CD8-positive, alpha-beta memory T cell (primary cell): ENCODE measurements around the gene SASH3. TPM values are rescaled to one million over a fixed set of nuclear protein-coding genes. Genes with fewer than 3 reads are reported as not detected.

Experiments used
- CTCF ChIA-PET: fragments of 350-600 bp; sonication (Branson Sonifier 250); formaldehyde crosslinking; loops from one replicate; lab custom pipeline; 2021; ENCODE audit warnings: antibody characterized with exemption; lab: Charles Lee
- POLR2A ChIA-PET: fragments of 350-600 bp; sonication (Branson Sonifier 250); formaldehyde crosslinking; loops from one replicate; lab custom pipeline; 2021; ENCODE audit warnings: antibody characterized with exemption; lab: Charles Lee
- DNase-seq, 5 donors: peaks; one replicate each; pipeline versions ENCODE4 v3.0.0 to v3.0.0-alpha.2; 2020 to 2022; ENCODE audit warnings: mixed read lengths in 1 of 5
- H3K27ac ChIP-seq: one replicate; pipeline ENCODE4 v1.7.0; 2013; ENCODE audit warnings: low read depth, mild to moderate bottlenecking, low read length, moderate library complexity
- H3K27me3 ChIP-seq: 2 replicates; pipeline ENCODE4 v1.7.0; 2013; ENCODE audit warnings: low read length, mild to moderate bottlenecking; ENCODE audit not compliant: insufficient read depth, poor library complexity, severe bottlenecking
- H3K36me3 ChIP-seq: 2 replicates; pipeline ENCODE4 v1.7.0; 2013; ENCODE audit warnings: mild to moderate bottlenecking, low read length, moderate library complexity; ENCODE audit not compliant: insufficient read depth
- H3K4me1 ChIP-seq: 2 replicates; pipeline ENCODE4 v1.7.0; 2013; ENCODE audit warnings: mild to moderate bottlenecking, low read length, moderate library complexity; ENCODE audit not compliant: insufficient read depth
- H3K4me3 ChIP-seq: 2 replicates; pipeline ENCODE4 v1.7.0; 2013; ENCODE audit warnings: mild to moderate bottlenecking, low read length
- H3K9me3 ChIP-seq: 2 replicates; pipeline ENCODE4 v1.7.0; 2013; ENCODE audit warnings: mild to moderate bottlenecking, low read length
- H3K27ac Mint-ChIP-seq, 8 donors: one replicate each; pipeline ENCODE4 v1.8.0; 2020 to 2021; ENCODE audit warnings: mixed read lengths in 8 of 8, mild to moderate bottlenecking in 6 of 8, inconsistent platforms in 3 of 8, moderate library complexity in 3 of 8
- H3K27me3 Mint-ChIP-seq, 2 donors: one replicate each; pipeline ENCODE4 v1.8.0; 2020 to 2021; ENCODE audit warnings: mixed read lengths in 2 of 2, mild to moderate bottlenecking in 1 of 2, moderate library complexity in 1 of 2
- H3K36me3 Mint-ChIP-seq, 3 donors: one replicate each; pipeline ENCODE4 v1.8.0; 2020 to 2021; ENCODE audit warnings: mixed read lengths in 3 of 3, inconsistent platforms in 1 of 3, mild to moderate bottlenecking in 1 of 3
- H3K4me1 Mint-ChIP-seq, 3 donors: one replicate each; pipeline ENCODE4 v1.8.0; 2020 to 2021; ENCODE audit warnings: mixed read lengths in 3 of 3, inconsistent platforms in 1 of 3, mild to moderate bottlenecking in 1 of 3
- H3K4me3 Mint-ChIP-seq, 7 donors: one replicate each; pipeline ENCODE4 v1.8.0; 2020 to 2021; ENCODE audit warnings: mixed read lengths in 7 of 7, mild to moderate bottlenecking in 6 of 7, moderate library complexity in 4 of 7, inconsistent platforms in 2 of 7
- H3K9me3 Mint-ChIP-seq, 5 donors: one replicate each; pipeline ENCODE4 v1.8.0; 2020 to 2022; ENCODE audit warnings: mixed read lengths in 5 of 5, mild to moderate bottlenecking in 3 of 5, moderate library complexity in 2 of 5, inconsistent platforms in 1 of 5
- polyA plus RNA-seq: library from polyadenylated mRNA; unstranded; fragments of 300-500 nt; fragmentation: Illumina TruSeq; gene quantifications from one replicate; pipeline ENCODE4 v1.2.3, GENCODE V29; 2021
- total RNA-seq, 2 experiments: library from RNA; stranded (reverse); gene quantifications; one replicate each; pipeline ENCODE4 v1.2.3, GENCODE V29; 2021

The SASH3 gene
- total and polyA plus RNA-seq, 3 experiments from 2014 or later: 140 to 296 (median 147) TPM

DNA sequence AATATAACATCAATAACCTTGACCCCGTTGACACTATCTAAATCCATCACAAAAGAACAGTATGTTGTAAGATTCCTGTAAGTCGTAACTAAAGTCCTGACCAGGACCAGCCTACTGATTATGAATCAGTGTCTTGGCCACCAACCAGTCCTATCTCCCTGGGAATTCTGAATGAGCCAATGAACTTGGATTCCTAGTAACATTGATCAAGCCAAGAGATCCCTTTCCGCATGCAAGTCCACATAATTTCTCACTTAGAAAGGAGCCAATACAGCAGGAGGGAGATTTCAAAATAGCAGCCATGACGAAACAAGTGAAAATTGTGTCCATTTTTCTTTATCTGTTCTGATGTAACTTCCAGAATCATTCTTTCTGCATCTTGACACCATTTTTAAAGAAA lies 31.4 kb upstream of the SASH3 start:
- H3K9me3 ChIP-seq: no peaks in the 10 kb centered on the region
- ChIA-PET POLR2A (no interaction called here), CTCF (no interaction called here)
- H3K27ac ChIP-seq: no peak overlapping the region
- Mint-ChIP-seq H3K4me3 (no peak overlapping the region), H3K36me3 (no peaks in the 10 kb centered on the region), H3K27ac (no peak overlapping the region), H3K27me3 (peaks cover 0 to 4% of the 10 kb centered on the region in 2 donors), H3K9me3 (no peaks in the 10 kb centered on the region), H3K4me1 (peaks cover 24 to 32% (median 30%) of the 10 kb centered on the region in 3 donors)
- H3K36me3 ChIP-seq: no peaks in the 10 kb centered on the region
- no peaks in the 10 kb centered on the region for H3K27me3 ChIP-seq
- H3K4me3 ChIP-seq: no peak overlapping the region
- peaks cover 27% of the 10 kb centered on the region for H3K4me1 ChIP-seq
- no peak for DNase-seq

DNA sequence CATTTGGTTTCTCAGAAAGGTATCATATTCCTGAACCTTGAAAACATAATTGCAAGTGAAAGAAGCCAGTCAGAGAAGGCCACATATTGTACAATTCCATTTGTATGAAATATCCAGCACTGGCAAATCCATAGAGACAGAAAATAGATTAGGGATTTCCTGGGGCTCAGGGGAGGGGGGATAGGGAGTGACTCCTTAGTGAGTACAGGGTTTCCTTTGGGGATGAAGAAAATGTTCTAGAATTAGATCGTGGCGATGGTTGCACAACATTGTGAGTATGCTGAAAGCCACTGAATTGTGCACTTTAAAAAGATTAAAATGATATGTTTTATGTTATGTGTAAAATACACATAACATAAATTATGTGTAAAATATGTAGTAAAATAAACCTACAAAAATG lies 30.7 kb upstream of the SASH3 start:
- H3K4me3 ChIP-seq: no peak overlapping the region
- ChIA-PET CTCF (no interaction called here), POLR2A (no interaction called here)
- H3K4me1 Mint-ChIP-seq: peaks cover 18 to 30% (median 28%) of the 10 kb centered on the region in 3 donors
- no peak overlapping the region for H3K27ac Mint-ChIP-seq
- peaks cover 20% of the 10 kb centered on the region for H3K4me1 ChIP-seq
- H3K36me3 ChIP-seq: no peaks in the 10 kb centered on the region
- H3K9me3 Mint-ChIP-seq: no peaks in the 10 kb centered on the region
- no peaks in the 10 kb centered on the region for H3K9me3 ChIP-seq
- H3K27me3 Mint-ChIP-seq: peaks cover 0 to 4% of the 10 kb centered on the region in 2 donors
- no peak for DNase-seq
- no peak overlapping the region for H3K27ac ChIP-seq
- H3K27me3 ChIP-seq: no peaks in the 10 kb centered on the region
- H3K4me3 Mint-ChIP-seq: no peak overlapping the region
- H3K36me3 Mint-ChIP-seq: no peaks in the 10 kb centered on the region

DNA sequence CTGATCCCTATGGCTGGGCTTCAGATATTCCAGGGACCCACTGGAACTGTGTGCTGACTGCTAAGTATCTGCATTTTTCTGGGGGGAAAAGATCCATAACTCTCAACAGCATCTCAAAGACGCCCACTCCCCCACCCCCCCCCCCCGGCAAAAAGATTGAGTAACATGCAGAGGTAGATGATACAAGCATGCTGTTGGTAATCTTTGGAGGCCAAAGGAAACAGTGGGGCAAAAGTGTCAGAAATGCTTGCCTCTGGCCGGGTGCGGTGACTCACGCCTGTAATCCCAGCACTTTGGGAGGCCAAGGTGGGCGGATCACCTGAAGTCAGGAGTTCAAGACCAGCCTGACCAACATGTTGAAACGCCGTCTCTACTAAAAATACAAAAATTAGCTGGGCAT lies 28.8 kb upstream of the SASH3 start:
- Histone ChIP-seq H3K4me1 (peaks cover 20% of the 10 kb centered on the region), H3K9me3 (no peaks in the 10 kb centered on the region), H3K27ac (no peak overlapping the region), H3K27me3 (no peaks in the 10 kb centered on the region), H3K4me3 (no peak overlapping the region), H3K36me3 (no peaks in the 10 kb centered on the region)
- no peaks in the 10 kb centered on the region for H3K36me3 Mint-ChIP-seq
- ChIA-PET POLR2A (no interaction called here), CTCF (interaction anchor here (1.3 kb wide), 1 partner anchor 26 kb away, joined by 3 read pairs; no protein-coding TSS in a partner anchor)
- DNase-seq: no peak
- H3K9me3 Mint-ChIP-seq: no peaks in the 10 kb centered on the region
- H3K4me1 Mint-ChIP-seq: peaks cover 19 to 30% (median 28%) of the 10 kb centered on the region in 3 donors
- H3K27me3 Mint-ChIP-seq: peaks cover 0 to 6% of the 10 kb centered on the region in 2 donors
- H3K4me3 Mint-ChIP-seq: no peak overlapping the region
- H3K27ac Mint-ChIP-seq: no peak overlapping the region

DNA sequence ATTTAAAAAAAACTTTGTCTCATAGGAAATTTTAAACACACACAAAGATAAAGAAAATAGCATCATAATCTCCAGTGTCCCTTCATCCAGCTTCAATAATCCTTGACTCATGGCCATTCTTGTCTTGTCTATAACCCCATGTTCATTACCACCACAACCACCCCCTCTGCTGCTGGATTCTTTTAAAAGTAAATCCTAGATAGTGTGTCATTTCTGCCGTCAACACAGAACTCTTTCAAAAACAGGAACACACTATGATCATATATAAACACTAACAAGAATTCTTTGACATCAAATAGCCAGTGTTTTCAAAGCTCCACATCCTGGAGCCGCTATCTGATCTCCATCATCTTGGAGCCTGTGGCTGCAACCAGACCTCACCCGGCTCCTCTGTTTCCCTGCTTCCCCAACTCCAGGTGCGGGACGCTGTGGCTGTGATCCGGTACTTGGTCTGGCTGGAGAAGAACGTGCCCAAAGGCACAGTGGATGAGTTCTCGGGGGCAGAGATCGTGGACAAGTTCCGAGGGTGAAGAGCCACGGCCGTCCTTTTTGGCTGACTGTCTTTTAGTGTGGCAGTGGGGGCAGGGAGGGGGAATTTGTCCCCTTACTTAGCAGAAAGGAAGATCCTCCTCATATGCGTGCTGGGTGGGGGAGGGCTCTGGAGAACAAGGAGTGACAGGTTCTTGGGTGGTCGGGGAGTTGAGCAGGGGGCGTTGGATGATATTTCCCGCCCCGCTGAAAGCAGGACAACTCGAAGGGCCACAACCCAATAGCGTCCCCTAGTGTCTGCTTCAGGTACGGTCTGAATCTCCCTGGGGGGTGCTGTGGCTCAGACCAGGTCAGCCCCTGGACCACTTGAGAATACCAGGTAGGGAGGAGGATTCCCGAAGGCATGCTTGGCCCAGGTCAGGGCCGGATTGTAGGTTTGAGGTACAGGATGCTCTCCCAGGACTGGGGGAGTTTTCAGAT lies 25.4 kb upstream of the SASH3 start:
- Mint-ChIP-seq H3K4me3 (peak overlapping the region in 2 of 7 donors; percentile 52 to 85), H3K36me3 (no peaks in the 10 kb centered on the region), H3K27ac (peak overlapping the region in 2 of 8 donors; percentile 47 to 88), H3K9me3 (no peaks in the 10 kb centered on the region), H3K27me3 (peaks cover 0 to 3% of the 10 kb centered on the region in 2 donors), H3K4me1 (peaks cover 45 to 59% (median 56%) of the 10 kb centered on the region in 3 donors)
- ChIA-PET CTCF (interaction anchor here (0.6 to 1.4 kb wide), 3 partner anchors 14 to 69 kb away, joined by 3 to 4 read pairs (median 3); no protein-coding TSS in a partner anchor), POLR2A (interaction anchor here (1.3 to 2.4 kb wide), 2 partner anchors 26 to 33 kb away, joined by 3 to 17 read pairs; partner anchors contain the start of gene SASH3)
- H3K36me3 ChIP-seq: no peaks in the 10 kb centered on the region
- no peak overlapping the region for H3K4me3 ChIP-seq
- H3K27me3 ChIP-seq: no peaks in the 10 kb centered on the region
- no peak for DNase-seq
- H3K9me3 ChIP-seq: no peaks in the 10 kb centered on the region
- no peak overlapping the region for H3K27ac ChIP-seq
- H3K4me1 ChIP-seq: peaks cover 49% of the 10 kb centered on the region

DNA sequence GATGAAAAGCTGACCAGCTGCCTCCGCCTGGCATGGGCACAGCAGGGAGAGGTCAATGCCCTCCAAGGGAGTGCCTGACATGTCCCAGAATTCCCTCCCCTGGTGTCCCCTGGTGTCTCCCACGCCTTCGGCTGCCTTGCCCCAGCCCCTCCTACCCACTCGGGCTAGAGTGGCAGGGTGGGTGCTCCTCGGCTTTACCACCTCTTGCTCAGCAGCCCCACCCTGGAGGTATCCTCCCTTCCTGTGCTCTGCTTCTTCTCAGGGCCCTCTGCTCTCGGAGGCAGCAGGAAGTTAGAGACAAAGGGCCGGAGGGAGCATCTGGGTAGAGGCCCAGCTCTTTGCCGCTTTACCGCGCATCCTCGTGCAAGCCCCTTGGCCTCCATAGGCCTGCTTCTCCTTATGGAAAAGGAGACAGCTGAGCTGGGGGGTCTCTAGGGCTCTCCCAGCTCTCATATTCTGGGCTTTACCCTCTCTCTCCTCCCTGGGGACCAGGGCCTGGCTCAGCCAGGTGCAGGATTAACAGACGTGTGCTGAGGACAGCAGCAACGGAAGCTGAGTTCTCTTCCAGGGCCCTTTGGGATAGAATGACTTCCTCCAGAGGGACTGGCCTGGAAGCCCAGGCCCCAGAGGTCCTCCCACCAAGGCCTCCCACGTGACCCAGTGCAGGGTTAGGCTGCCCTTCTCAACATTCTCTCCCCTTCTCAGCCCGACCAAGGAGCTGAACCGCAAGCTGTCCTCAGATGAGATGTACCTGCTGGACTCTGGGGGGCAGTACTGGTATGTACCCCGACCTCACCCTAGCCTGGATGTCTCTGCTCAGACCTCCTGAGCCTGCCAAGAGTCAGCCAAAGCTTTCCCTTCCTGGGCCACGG lies 23.7 kb upstream of the SASH3 start:
- H3K36me3 Mint-ChIP-seq: peaks cover 0 to 1% (median 0%) of the 10 kb centered on the region in 3 donors
- Histone ChIP-seq H3K4me1 (peaks cover 66% of the 10 kb centered on the region), H3K27ac (peak overlapping the region; percentile 9), H3K9me3 (no peaks in the 10 kb centered on the region), H3K36me3 (no peaks in the 10 kb centered on the region), H3K27me3 (no peaks in the 10 kb centered on the region), H3K4me3 (peak overlapping the region; percentile 37)
- POLR2A ChIA-PET: interaction anchor here (0.5 to 2.4 kb wide), 9 partner anchors 11 to 41 kb away, joined by 3 to 17 read pairs (median 3); partner anchors contain the start of gene SASH3
- H3K4me1 Mint-ChIP-seq: peaks cover 62 to 76% (median 72%) of the 10 kb centered on the region in 3 donors
- H3K27ac Mint-ChIP-seq: peak overlapping the region; percentile 41 to 93 (median 82)
- CTCF ChIA-PET: interaction anchor here (0.8 to 2.0 kb wide), 17 partner anchors 10 to 118 kb away, joined by 3 to 10 read pairs (median 5); partner anchors contain the start of gene SASH3
- H3K27me3 Mint-ChIP-seq: peaks cover 0 to 3% of the 10 kb centered on the region in 2 donors
- H3K4me3 Mint-ChIP-seq: peak overlapping the region; percentile 57 to 87 (median 71)
- H3K9me3 Mint-ChIP-seq: no peaks in the 10 kb centered on the region
- DNase-seq: peak in 3 of 5 donors; percentile 29 to 58 (median 41)

DNA sequence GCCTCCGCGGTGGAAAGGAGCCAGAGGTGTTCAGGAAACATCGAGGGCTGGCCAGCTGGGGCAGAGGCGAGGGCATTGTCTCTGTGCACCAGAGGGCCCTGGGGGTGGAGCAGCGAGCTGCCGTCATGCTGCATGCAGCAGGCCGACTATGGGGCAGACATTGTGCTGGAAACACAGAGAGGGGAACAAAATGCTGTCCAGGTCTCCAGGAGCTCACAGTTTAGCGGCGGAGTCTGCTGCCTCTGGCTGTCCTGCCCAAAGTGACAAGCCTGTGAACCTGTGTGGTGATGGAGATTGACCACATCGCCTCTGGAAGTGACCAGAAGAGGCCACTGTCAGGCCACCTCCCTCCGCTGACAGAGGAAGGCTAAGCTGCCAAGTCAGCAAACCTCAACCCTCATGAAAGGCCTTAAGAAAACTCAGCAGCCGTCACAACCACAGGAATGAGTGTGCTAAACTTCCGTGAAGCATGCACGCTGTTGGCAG lies 20.1 kb upstream of the SASH3 start:
- peaks cover 0 to 1% (median 0%) of the 10 kb centered on the region in 3 donors for H3K36me3 Mint-ChIP-seq

DNA sequence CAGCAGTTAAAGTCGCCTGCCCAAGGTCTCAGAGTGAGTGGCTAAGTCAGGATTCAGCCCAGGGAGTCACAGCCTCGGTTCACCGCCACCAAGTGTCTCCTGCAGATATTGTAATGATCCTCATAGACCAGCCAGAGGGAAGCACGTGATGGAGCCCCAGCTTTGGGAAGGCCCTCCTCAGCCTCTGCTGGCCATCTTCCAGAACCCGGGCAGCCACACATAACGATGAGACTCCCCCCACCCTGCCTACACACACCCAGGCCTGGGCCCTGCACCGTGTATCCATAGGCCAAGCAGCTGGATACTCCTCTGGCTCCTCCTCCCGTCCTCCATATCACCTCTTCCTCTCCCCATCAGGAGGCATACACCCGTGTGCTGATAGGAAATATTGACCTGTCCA lies 19.6 kb upstream of the SASH3 start:
- Mint-ChIP-seq H3K27me3 (peaks cover 0 to 2% of the 10 kb centered on the region in 2 donors), H3K4me1 (peaks cover 58 to 73% (median 68%) of the 10 kb centered on the region in 3 donors), H3K4me3 (peak overlapping the region; percentile 30 to 75 (median 49)), H3K36me3 (peaks cover 0 to 1% (median 0%) of the 10 kb centered on the region in 3 donors), H3K9me3 (no peaks in the 10 kb centered on the region), H3K27ac (peak overlapping the region in 7 of 8 donors; percentile 68 to 94 (median 88))
- no peak for DNase-seq
- peaks cover 66% of the 10 kb centered on the region for H3K4me1 ChIP-seq
- ChIA-PET POLR2A (interaction anchor here (0.8 to 3.4 kb wide), 7 partner anchors 9 to 39 kb away, joined by 3 to 27 read pairs (median 5); partner anchors contain the start of gene SASH3), CTCF (interaction anchor here (1.0 to 2.9 kb wide), 13 partner anchors 8 to 82 kb away, joined by 3 to 36 read pairs (median 5); partner anchors contain the start of gene SASH3)
- H3K9me3 ChIP-seq: no peaks in the 10 kb centered on the region
- no peaks in the 10 kb centered on the region for H3K27me3 ChIP-seq
- no peaks in the 10 kb centered on the region for H3K36me3 ChIP-seq
- no peak overlapping the region for H3K4me3 ChIP-seq
- no peak overlapping the region for H3K27ac ChIP-seq

More for the DNA sequence above, 20.1 kb upstream of the SASH3 start:
- POLR2A ChIA-PET: interaction anchor here (0.8 to 3.4 kb wide), 7 partner anchors 9 to 39 kb away, joined by 3 to 27 read pairs (median 5); partner anchors contain the start of gene SASH3
- Histone ChIP-seq H3K9me3 (no peaks in the 10 kb centered on the region), H3K27ac (peak overlapping the region; percentile 31), H3K27me3 (no peaks in the 10 kb centered on the region), H3K36me3 (no peaks in the 10 kb centered on the region), H3K4me1 (peaks cover 72% of the 10 kb centered on the region), H3K4me3 (no peak overlapping the region)
- H3K4me1 Mint-ChIP-seq: peaks cover 63 to 79% (median 73%) of the 10 kb centered on the region in 3 donors
- CTCF ChIA-PET: interaction anchor here (1.0 to 2.9 kb wide), 14 partner anchors 9 to 82 kb away, joined by 3 to 36 read pairs (median 6); partner anchors contain the start of gene SASH3
- peak overlapping the region; percentile 30 to 75 (median 49) for H3K4me3 Mint-ChIP-seq
- DNase-seq: peak in 3 of 5 donors; percentile 66 to 71 (median 67)
- no peaks in the 10 kb centered on the region for H3K9me3 Mint-ChIP-seq
- peaks cover 0 to 4% of the 10 kb centered on the region in 2 donors for H3K27me3 Mint-ChIP-seq
- H3K27ac Mint-ChIP-seq: peak overlapping the region; percentile 68 to 95 (median 88)
